K562 (cell line): ENCODE measurements around the gene ZP3. TPM values are rescaled to one million over a fixed set of nuclear protein-coding genes. Genes with fewer than 3 reads are reported as not detected.
"Not testable (repeated sequence)": the region's sequence is repeated elsewhere in the genome, so short reads cannot be mapped to it uniquely, and the experiment has no call there.

ENCODE experiments used
- ATAC-seq: fragments of 200-7000 bp; cut with Tn5 transposase; 3 replicates; pipeline ENCODE4 v1.9.1; 2020; ENCODE audit warnings: moderate library complexity
- BruUV-seq: library from RNA; stranded (reverse); fragments of 400-500 nt; replicated peaks from 2 replicates; lab custom pipeline; 2021; lab: Mats Ljungman, UMichigan
- CTCF ChIA-PET: fragments of 300-600 bp; formaldehyde crosslinking; extraction: SDS; loops from one replicate; lab custom pipeline; 2021; ENCODE audit warnings: low intra/inter-chr PET ratio; lab: Yijun Ruan, JAX
- POLR2A ChIA-PET: fragments of 300-600, 350-650 bp; sonication (Branson Sonifier 250); formaldehyde crosslinking; extraction: SDS; loops from one replicate; lab custom pipeline; 2021; ENCODE audit warnings: antibody characterized with exemption, inconsistent platforms; lab: Yijun Ruan, JAX
- DNase-seq, 4 experiments: peaks; one replicate each; pipeline versions ENCODE4 v3.0.0 to v3.0.0-alpha.2; 2011 to 2018; ENCODE audit warnings: low spot score in 3 of 4, mixed read lengths in 3 of 4; ENCODE audit errors: extremely low read depth in 1 of 4
- FAIRE-seq: peaks from 2 replicates; lab custom pipeline; 2011; peaks lifted over from hg19 to GRCh38; lab: Jason Lieb, UNC
- H2AFZ ChIP-seq: 2 replicates; pipeline ENCODE4 v1.6.0; 2011; ENCODE audit warnings: low read depth, low read length, control low read depth, inconsistent platforms
- H3K27ac ChIP-seq: fragments of 200-600 bp; 3 replicates; pipeline ENCODE4 v1.8.0; 2011; ENCODE audit warnings: low read depth, mild to moderate bottlenecking, control low read depth, inconsistent platforms, low read length, moderate library complexity, mixed read lengths; ENCODE audit errors: extremely low read depth
- H3K27me3 ChIP-seq, 2 experiments: fragments of 300-600 bp in 1 of 2; 2 replicates in 1 of 2; 3 replicates in 1 of 2; pipeline versions ENCODE4 v1.6.0 to v1.8.0; 2011; ENCODE audit warnings: inconsistent platforms in 2 of 2, low read length in 2 of 2, mild to moderate bottlenecking in 1 of 2, mixed read lengths in 1 of 2, moderate library complexity in 1 of 2; ENCODE audit not compliant: control insufficient read depth in 2 of 2, insufficient read depth in 2 of 2
- H3K36me3 ChIP-seq: fragments of 300-600 bp; 3 replicates; pipeline ENCODE4 v1.8.0; 2011; ENCODE audit warnings: mild to moderate bottlenecking, low read length, inconsistent platforms; ENCODE audit not compliant: control insufficient read depth, insufficient read depth
- H3K4me1 ChIP-seq, 2 experiments: fragments of 200-600 bp in 1 of 2; replicated peaks in 1 of 2; 2 replicates in 1 of 2; 3 replicates in 1 of 2; pipeline versions ENCODE4 v1.5.1 to v1.8.0; 2011; ENCODE audit warnings: inconsistent platforms in 2 of 2, low read length in 2 of 2, mild to moderate bottlenecking in 1 of 2, mixed read lengths in 1 of 2, moderate library complexity in 1 of 2; ENCODE audit not compliant: control insufficient read depth in 2 of 2, insufficient read depth in 2 of 2
- H3K4me2 ChIP-seq: 2 replicates; pipeline ENCODE4 v1.6.1; 2011; ENCODE audit warnings: low read length, control low read depth, inconsistent platforms, mixed read lengths; ENCODE audit not compliant: insufficient read depth
- H3K4me3 ChIP-seq: fragments of 200-600 bp; sonication (generic), shearing (Covaris generic); 2 replicates; pipeline ENCODE4 v1.5.1; 2016; ENCODE audit warnings: control low read depth, inconsistent platforms
- H3K79me2 ChIP-seq: fragments of 200-600 bp; 3 replicates; pipeline ENCODE4 v1.8.0; 2011; ENCODE audit warnings: low read length, inconsistent platforms; ENCODE audit not compliant: control insufficient read depth, insufficient read depth
- H3K9ac ChIP-seq, 2 experiments: 2 replicates each; pipeline versions ENCODE4 v1.6.0 to v1.6.1; 2011; ENCODE audit warnings: low read depth in 2 of 2, low read length in 2 of 2, control low read depth in 1 of 2, inconsistent platforms in 1 of 2, mild to moderate bottlenecking in 1 of 2, mixed read lengths in 1 of 2; ENCODE audit not compliant: insufficient read depth in 1 of 2
- H3K9me1 ChIP-seq: one replicate; pipeline ENCODE4 v1.6.0; 2011; ENCODE audit warnings: inconsistent platforms, mild to moderate bottlenecking, low read length, moderate library complexity; ENCODE audit not compliant: control insufficient read depth, insufficient read depth
- H3K9me3 ChIP-seq: replicated peaks from 2 replicates; pipeline ENCODE4 v1.5.1; 2011; ENCODE audit warnings: low read depth, low read length, inconsistent platforms; ENCODE audit not compliant: control insufficient read depth, insufficient read depth
- H4K20me1 ChIP-seq: replicated peaks from 2 replicates; pipeline ENCODE4 v1.6.1; 2011; ENCODE audit warnings: low read length, inconsistent platforms, mixed read lengths; ENCODE audit not compliant: control insufficient read depth, insufficient read depth
- ARID1B ChIP-seq: fragments of 450-650 bp; IDR thresholded peaks from 2 replicates; pipeline ENCODE4 v1.6.1; 2016; ENCODE audit warnings: antibody characterized with exemption, mild to moderate bottlenecking, inconsistent platforms
- BCOR ChIP-seq: fragments of 450-650 bp; IDR thresholded peaks from 2 replicates; pipeline ENCODE4 v1.6.1; 2016
- FOSL1 ChIP-seq: fragments of 200-800 bp; sonication (Bioruptor generic); conservative IDR thresholded peaks from 2 replicates; pipeline ENCODE4 v1.6.1; 2016; ENCODE audit warnings: missing genetic modification characterization, missing compliant biosample characterization
- JUN ChIP-seq, 2 experiments: sonication (generic) in 1 of 2; formaldehyde crosslinking in 1 of 2; IDR thresholded peaks; 2 replicates each; pipeline versions ENCODE4 v1.6.1 to v1.8.0; 2012 to 2022; ENCODE audit warnings: borderline replicate concordance in 2 of 2, mild to moderate bottlenecking in 2 of 2, improper control_type of control experiment in 1 of 2, low read depth in 1 of 2, low read length in 1 of 2, missing genetic modification reagents in 1 of 2
- JUND ChIP-seq, 2 experiments: IDR thresholded peaks; 2 replicates in 1 of 2; 3 replicates in 1 of 2; pipeline ENCODE4 v1.6.1; 2011; ENCODE audit warnings: borderline replicate concordance in 2 of 2, low read depth in 2 of 2, low read length in 2 of 2, improper control_type of control experiment in 1 of 2, missing biosample characterization in 1 of 2, missing genetic modification characterization in 1 of 2, missing genetic modification reagents in 1 of 2
- KDM1A ChIP-seq, 2 experiments: fragments of 450-650 bp; IDR thresholded peaks; 2 replicates each; pipeline ENCODE4 v1.6.1; 2016; ENCODE audit warnings: mild to moderate bottlenecking in 2 of 2
- ZNF121 ChIP-seq: sonication (generic); formaldehyde crosslinking; conservative IDR thresholded peaks from 2 replicates; pipeline ENCODE4 v1.8.0; 2022; ENCODE audit warnings: missing genetic modification reagents
- WGBS: fragments of 100-300 bp; shearing (Covaris generic); methylation state at CpG from one replicate; pipeline ENCODE4 v1.1.6; 2016; ENCODE audit warnings: low coverage, mixed read lengths; ENCODE audit not compliant: insufficient coverage; ENCODE audit errors: missing lambda C conversion rate; 5-methylcytosine and 5-hydroxymethylcytosine counted together
- in situ Hi-C: fragments of 300-500 bp; cut with MboI; formaldehyde crosslinking; loops from 4 replicates; pipeline ENCODE4 v1.15.0; 2018; ENCODE audit warnings: inconsistent platforms, mixed read lengths
- intact Hi-C: fragments of 100-400 bp; cut with micrococcal nuclease; formaldehyde crosslinking; loops from 2 replicates; pipeline ENCODE4 v1.14.2; 2022
- polyA plus RNA-seq, 8 experiments: library from polyadenylated mRNA; depleted of rRNA in 4 of 8; stranded (reverse) in 5 of 8; unstranded in 3 of 8; fragments of >200 nt; fragmentation: Nextera tagmentation in 2 of 8; fragmentation: Illumina TruSeq in 1 of 8; extraction: Ambion mirVana in 2 of 8; extraction: Trizol in 1 of 8; gene quantifications; 2 replicates each; pipeline versions ENCODE4 v1.2.1 to v1.2.3, GENCODE V29; 2011 to 2014; ENCODE audit warnings: inconsistent platforms in 1 of 8, missing spikeins in 1 of 8
- total RNA-seq, 7 experiments: library from RNA; depleted of rRNA in 6 of 7; stranded (reverse); fragments of >200 nt in 6 of 7; fragmentation: Illumina TruSeq in 2 of 7; extraction: Trizol in 2 of 7; gene quantifications; 2 replicates each; pipeline versions ENCODE4 v1.2.1 to v1.2.3, GENCODE V29; 2011 to 2021; ENCODE audit warnings: low replicate concordance in 1 of 7
- TF ChIP-seq, protein P1 (sequence below), 2 experiments: fragments of 450-650 bp in 1 of 2; sonication (generic) in 1 of 2; formaldehyde crosslinking in 1 of 2; IDR thresholded peaks in 1 of 2; conservative IDR thresholded peaks in 1 of 2; 2 replicates each; pipeline versions ENCODE4 v1.6.1 to v1.8.1; 2016 to 2023; ENCODE audit warnings: mild to moderate bottlenecking in 2 of 2, moderate library complexity in 2 of 2, inconsistent platforms in 1 of 2, missing genetic modification reagents in 1 of 2

ZP3 gene
- total and polyA plus RNA-seq, 9 of the 15 experiments (the other 6 are each of a cell fraction or from before 2014, with no cell fraction given): 1.4 to 3.8 (median 2.4) TPM

DNA sequence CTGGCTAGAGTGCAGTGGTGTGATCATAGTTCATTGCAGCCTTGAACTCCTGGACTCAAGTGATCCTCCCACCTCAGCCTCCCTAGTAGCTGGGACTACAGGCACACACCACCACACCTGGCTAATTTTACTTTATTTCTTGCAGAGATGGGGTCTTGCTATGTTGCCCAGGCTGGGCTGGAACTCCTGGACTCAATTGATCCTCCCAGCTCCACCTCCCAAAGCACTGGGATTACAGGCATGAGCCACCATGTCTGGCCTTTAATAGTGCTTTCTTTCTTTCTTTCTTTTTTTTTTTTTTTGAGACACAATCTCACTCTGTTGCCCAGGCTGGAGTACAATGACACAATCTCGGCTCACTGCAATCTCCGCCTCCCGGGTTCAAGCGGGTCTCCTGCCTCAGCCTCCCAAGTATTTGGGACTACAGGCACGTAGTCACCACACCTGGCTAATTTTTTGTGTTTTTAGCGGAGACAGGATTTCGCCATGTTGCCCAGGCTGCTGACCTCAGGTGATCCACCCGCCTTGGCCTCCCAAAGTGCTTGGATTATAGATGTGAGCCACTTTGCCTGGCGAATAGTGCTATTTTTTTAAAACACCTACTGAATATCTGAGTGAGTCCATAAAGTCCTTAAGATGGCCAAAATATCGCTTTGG lies 7.0 kb upstream of the ZP3 start:
- H3K4me1 ChIP-seq, H3K79me2 ChIP-seq, H3K4me3 ChIP-seq, DNase-seq, H2AFZ ChIP-seq, in situ Hi-C loops, H3K9ac ChIP-seq, intact Hi-C loops, H3K9me1 ChIP-seq, H3K27ac ChIP-seq, ATAC-seq, H3K9me3 ChIP-seq, H4K20me1 ChIP-seq, H3K36me3 ChIP-seq, BruUV-seq, FAIRE-seq: not testable (repeated sequence)
- POLR2A ChIA-PET: interaction anchor here (1.4 kb wide), 1 partner anchor 11 kb away, joined by 6 read pairs; no protein-coding TSS in a partner anchor
- TF ChIP-seq BCOR (peak; percentile 83), ZNF121 (peak; percentile 98), KDM1A (IDR thresholded peaks at IDR 0.05) (peak in 1 of 2 experiments; percentile 16; a peak in 1 of 4 replicates)
- TF ChIP-seq, all 486 proteins: peak for 3; not testable (repeated sequence) for 483
- H3K27me3 ChIP-seq, H3K4me2 ChIP-seq, CTCF ChIA-PET: not testable (repeated sequence)
- 85% methylated on average over 10 of the region's 10 CpGs for WGBS

DNA sequence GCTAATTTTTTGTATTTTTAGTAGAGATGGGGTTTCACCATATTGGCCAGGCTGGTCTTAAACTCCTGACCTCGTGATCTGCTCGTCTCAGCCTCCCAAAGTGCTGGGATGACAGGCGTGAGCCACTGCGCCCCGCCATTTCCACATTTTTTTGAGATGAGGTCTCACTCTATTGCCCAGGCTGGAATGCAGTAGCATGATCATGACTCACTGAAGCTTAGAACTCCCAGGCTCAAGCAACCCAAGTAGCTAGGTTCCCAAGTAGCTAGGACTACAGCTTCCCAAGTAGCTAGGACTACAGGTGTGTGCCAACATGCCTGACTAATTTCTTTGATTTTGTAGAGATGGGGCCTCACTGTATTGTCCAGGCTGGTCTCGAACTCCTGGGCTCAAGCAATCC lies 3.7 kb upstream of the ZP3 start:
- H3K9ac ChIP-seq; H3K9me1 ChIP-seq; intact Hi-C loops; H4K20me1 ChIP-seq; H3K9me3 ChIP-seq; BruUV-seq; H2AFZ ChIP-seq; H3K36me3 ChIP-seq; H3K4me3 ChIP-seq; DNase-seq; POLR2A ChIA-PET; H3K27ac ChIP-seq; H3K4me2 ChIP-seq; H3K4me1 ChIP-seq; H3K79me2 ChIP-seq; FAIRE-seq; CTCF ChIA-PET; in situ Hi-C loops; ATAC-seq; TF ChIP-seq JUN (CRISPR knock-in tag; IDR thresholded peaks at IDR 0.05; ENCODE audit: borderline replicate concordance); JUND (tag; IDR thresholded peaks at IDR 0.05; ENCODE audit: borderline replicate concordance, low read depth, low read length): not testable (repeated sequence)
- TF ChIP-seq ZNF121 (peak; percentile 19; the same call in 1 of the 2 replicates), JUN (IDR thresholded peaks at IDR 0.05; ENCODE audit: borderline replicate concordance, low read depth, low read length) (0 out of 2 replicates have a peak, but pooled peaks have one; percentile 34), FOSL1 (tag) (peak; percentile 50), ARID1B (0 out of 2 replicates have a peak, but pooled peaks have one; percentile 14), JUND (IDR thresholded peaks at IDR 0.05; ENCODE audit: borderline replicate concordance, low read depth, low read length) (peak; percentile 16; the same call in 1 of the 2 replicates)
- TF ChIP-seq, protein P1, sequence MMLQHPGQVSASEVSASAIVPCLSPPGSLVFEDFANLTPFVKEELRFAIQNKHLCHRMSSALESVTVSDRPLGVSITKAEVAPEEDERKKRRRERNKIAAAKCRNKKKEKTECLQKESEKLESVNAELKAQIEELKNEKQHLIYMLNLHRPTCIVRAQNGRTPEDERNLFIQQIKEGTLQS (IDR thresholded peaks at IDR 0.05): peak; percentile 65
- TF ChIP-seq, protein P1 (CRISPR knock-in tag; conservative IDR thresholded peaks at IDR 0.05): not testable (repeated sequence)
- H3K27me3 ChIP-seq: peaks cover 8 to 17% of the 10 kb centered on the region in 2 experiments
- WGBS: 34% methylated on average over 6 of the region's 6 CpGs
